GM12878 (cell line): ENCODE results near the gene VRTN. TPM values are rescaled to one million over a fixed set of nuclear protein-coding genes. Genes with fewer than 3 reads are reported as not detected.

Experiments
- ATAC-seq: fragments of 200-7000 bp; cut with Tn5 transposase; 3 replicates; pipeline ENCODE4 v1.9.1; 2020; ENCODE audit warnings: mild to moderate bottlenecking, moderate library complexity
- BruUV-seq: library from RNA; stranded (reverse); fragments of 400-500 nt; replicated peaks from 2 replicates; lab custom pipeline; 2021; lab: Mats Ljungman, UMichigan
- CTCF ChIA-PET: fragments of 300-600 bp; sonication (Branson Sonifier 250); formaldehyde crosslinking; extraction: SDS; loops from one replicate; lab custom pipeline; 2021; ENCODE audit warnings: inconsistent platforms; lab: Yijun Ruan, JAX
- POLR2A ChIA-PET: fragments of 350-600 bp; formaldehyde crosslinking; extraction: SDS; loops from one replicate; lab custom pipeline; 2021; ENCODE audit warnings: inconsistent platforms; lab: Charles Lee
- RAD21 ChIA-PET: fragments of 300-600 bp; sonication (Branson Sonifier 250); formaldehyde crosslinking; loops from one replicate; lab custom pipeline; 2023; ENCODE audit warnings: antibody characterized with exemption; ENCODE audit not compliant: unreplicated experiment; lab: Charles Lee
- SMC1A ChIA-PET: fragments of 300-600 bp; sonication (Branson Sonifier 250); formaldehyde crosslinking; loops from one replicate; lab custom pipeline; 2023; ENCODE audit not compliant: unreplicated experiment, uncharacterized antibody; lab: Charles Lee
- DNase-seq: peaks from one replicate; pipeline ENCODE4 v3.0.0-alpha.2; 2011; ENCODE audit warnings: low read depth, low spot score
- FAIRE-seq: peaks from 3 replicates; lab custom pipeline; 2011; peaks lifted over from hg19 to GRCh38; lab: Jason Lieb, UNC
- H2AFZ ChIP-seq: 2 replicates; pipeline ENCODE4 v1.6.0; 2011; ENCODE audit warnings: low read depth, low read length, control low read depth; ENCODE audit not compliant: control insufficient read depth
- H3K27ac ChIP-seq: 2 replicates; pipeline ENCODE4 v1.5.1; 2011; ENCODE audit warnings: control low read depth; ENCODE audit not compliant: control insufficient read depth, insufficient read depth
- H3K27me3 ChIP-seq, 2 experiments: replicated peaks in 1 of 2; 2 replicates each; pipeline versions ENCODE4 v1.6.0 to v1.6.1; 2011; ENCODE audit warnings: low read length in 1 of 2; ENCODE audit not compliant: control insufficient read depth in 2 of 2, insufficient read depth in 2 of 2
- H3K36me3 ChIP-seq, 2 experiments: 2 replicates each; pipeline ENCODE4 v1.5.1; 2011; ENCODE audit warnings: low read length in 1 of 2; ENCODE audit not compliant: control insufficient read depth in 2 of 2, insufficient read depth in 2 of 2
- H3K4me1 ChIP-seq: 2 replicates; pipeline ENCODE4 v1.6.1; 2011; ENCODE audit warnings: mild to moderate bottlenecking, low read length, moderate library complexity, mixed read lengths; ENCODE audit not compliant: control insufficient read depth, insufficient read depth
- H3K4me2 ChIP-seq: 2 replicates; pipeline ENCODE4 v1.6.0; 2011; ENCODE audit warnings: control low read depth; ENCODE audit not compliant: control insufficient read depth, insufficient read depth
- H3K4me3 ChIP-seq: fragments of 200-600 bp; sonication (generic); 2 replicates; pipeline ENCODE4 v1.5.1; 2016
- H3K79me2 ChIP-seq: 2 replicates; pipeline ENCODE4 v1.6.0; 2011; ENCODE audit warnings: low read length; ENCODE audit not compliant: control insufficient read depth, insufficient read depth
- H3K9ac ChIP-seq: 2 replicates; pipeline ENCODE4 v1.8.0; 2011; ENCODE audit warnings: low read length, control low read depth, mixed read lengths; ENCODE audit not compliant: control insufficient read depth, insufficient read depth
- H3K9me3 ChIP-seq: replicated peaks from 3 replicates; pipeline ENCODE4 v1.5.1; 2011; ENCODE audit warnings: mild to moderate bottlenecking, low read length; ENCODE audit not compliant: control insufficient read depth, insufficient read depth
- H4K20me1 ChIP-seq: 2 replicates; pipeline ENCODE4 v1.6.0; 2011; ENCODE audit not compliant: control insufficient read depth, insufficient read depth
- CBX5 ChIP-seq: sonication (generic); IDR thresholded peaks from 2 replicates; pipeline ENCODE4 v1.6.1; 2016; ENCODE audit warnings: low read depth, moderate library complexity, mild to moderate bottlenecking, inconsistent platforms
- POLR2AphosphoS2 ChIP-seq: IDR thresholded peaks from 2 replicates; pipeline ENCODE4 v1.6.1; 2011; ENCODE audit warnings: low read depth, mild to moderate bottlenecking, low read length, improper control_type of control experiment, moderate library complexity
- USF1 ChIP-seq: IDR thresholded peaks from 2 replicates; pipeline ENCODE4 v1.6.1; 2011; ENCODE audit warnings: borderline replicate concordance, low read depth, mild to moderate bottlenecking, moderate library complexity, mixed read lengths, low read length; ENCODE audit not compliant: insufficient read depth; ENCODE audit errors: extremely low read length
- WGBS: methylation state at CpG from one replicate; pipeline ENCODE4 v1.1.6; 2016; ENCODE audit warnings: low lambda C conversion rate; ENCODE audit not compliant: insufficient replicate concordance, insufficient coverage; ENCODE audit errors: missing lambda C conversion rate; 5-methylcytosine and 5-hydroxymethylcytosine counted together
- in situ Hi-C: fragments of 300-500 bp; cut with MboI; formaldehyde crosslinking; loops from 9 replicates; pipeline ENCODE4 v1.14.3; 2018; ENCODE audit warnings: mixed read lengths
- intact Hi-C: fragments of 100-400 bp; cut with micrococcal nuclease; formaldehyde crosslinking; loops from one replicate; pipeline ENCODE4 v1.14.2; 2022; ENCODE audit not compliant: unreplicated experiment
- polyA plus RNA-seq, 11 experiments: library from polyadenylated mRNA; depleted of rRNA in 4 of 11; unstranded in 6 of 11; stranded (reverse) in 5 of 11; fragments of >200 nt; fragmentation: Nextera tagmentation in 4 of 11; fragmentation: Illumina TruSeq in 1 of 11; extraction: Ambion mirVana in 4 of 11; extraction: Trizol in 1 of 11; gene quantifications; 1 replicate in 1 of 11; 2 replicates in 10 of 11; pipeline versions ENCODE4 v1.2.1 to v1.2.3, GENCODE V29; 2011 to 2016; ENCODE audit warnings: inconsistent platforms in 2 of 11, missing spikeins in 2 of 11, low read depth in 1 of 11
- total RNA-seq, 4 experiments: library from RNA; depleted of rRNA in 3 of 4; stranded (reverse); fragments of >200 nt in 3 of 4; fragmentation: Illumina TruSeq in 1 of 4; extraction: Trizol in 1 of 4; gene quantifications; 2 replicates each; pipeline versions ENCODE4 v1.2.1 to v1.2.3, GENCODE V29; 2013 to 2021

Gene VRTN
- total and polyA plus RNA-seq, 10 of the 15 experiments (the other 5 are each of a cell fraction or from before 2014, with no cell fraction given) = 0.31 TPM; not detected in 9

GRCh38 chr14:74407021-74407800, 58.9 kb downstream of the VRTN start:
- WGBS = 44% methylated on average over 17 of the region's 17 CpGs
- no peaks in the 10 kb centered on the region for H3K9me3 ChIP-seq
- H3K9ac ChIP-seq = no peak overlapping the region
- TF ChIP-seq USF1 = no peak
- TF ChIP-seq POLR2AphosphoS2 = no peak
- no peaks in the 10 kb centered on the region for H3K79me2 ChIP-seq
- peaks cover 10% of the 10 kb centered on the region for H3K4me1 ChIP-seq
- no peak overlapping the region for H3K4me2 ChIP-seq
- no peak overlapping the region for H2AFZ ChIP-seq
- H3K27me3 ChIP-seq = no peaks in the 10 kb centered on the region; a peak in 2 of 4 replicates
- in situ Hi-C loops (no loop called here), intact Hi-C loops (no loop called here)
- no peaks in the 10 kb centered on the region for H3K36me3 ChIP-seq
- ChIA-PET CTCF (no interaction called here), POLR2A (interaction anchor here (0.5 kb wide), 1 partner anchor 25 kb away, joined by 3 read pairs; no protein-coding TSS in a partner anchor), RAD21 (no interaction called here), SMC1A (interaction anchor here (0.6 kb wide), 1 partner anchor 70 kb away, joined by 3 read pairs; no protein-coding TSS in a partner anchor)
- DNase-seq = no peak
- BruUV-seq = no TSS peak
- no peak for ATAC-seq
- no peaks in the 10 kb centered on the region for H4K20me1 ChIP-seq
- no peak for FAIRE-seq
- H3K27ac ChIP-seq = no peak overlapping the region
- H3K4me3 ChIP-seq = no peak overlapping the region

GRCh38 chr14:74407801-74408154, 59.5 kb downstream of the VRTN start:
- Histone ChIP-seq H3K9me3 (no peaks in the 10 kb centered on the region), H4K20me1 (no peaks in the 10 kb centered on the region), H3K4me3 (no peak overlapping the region), H3K27ac (no peak overlapping the region), H3K4me2 (no peak overlapping the region), H3K27me3 (no peaks in the 10 kb centered on the region; a peak in 2 of 4 replicates), H3K4me1 (peaks cover 5% of the 10 kb centered on the region), H3K9ac (no peak overlapping the region), H3K36me3 (no peaks in the 10 kb centered on the region), H3K79me2 (no peaks in the 10 kb centered on the region), H2AFZ (no peak overlapping the region)
- RAD21 ChIA-PET = no interaction called here
- 48% methylated on average over 5 of the region's 5 CpGs for WGBS
- POLR2A ChIA-PET = no interaction called here
- TF ChIP-seq CBX5 = no peak
- in situ Hi-C loops = no loop called here
- intact Hi-C loops = no loop called here
- no peak for ATAC-seq
- CTCF ChIA-PET = no interaction called here
- SMC1A ChIA-PET = no interaction called here
- DNase-seq = no peak
- no TSS peak for BruUV-seq
- FAIRE-seq = no peak
